PC-9 (cell line): Measurements from ENCODE around the gene AGAP2. TPM values are rescaled to one million over a fixed set of nuclear protein-coding genes. Genes with fewer than 3 reads are reported as not detected.

Source experiments
- BruUV-seq: library from RNA; stranded (reverse); fragments of 400-500 nt; replicated peaks from 2 replicates; lab custom pipeline; 2021; lab: Mats Ljungman, UMichigan
- CTCF ChIA-PET: fragments of 300-600 bp; sonication (Branson Sonifier 250); formaldehyde crosslinking; loops from one replicate; lab custom pipeline; 2022; ENCODE audit warnings: antibody characterized with exemption; lab: Charles Lee
- POLR2A ChIA-PET: fragments of 300-600 bp; sonication (Branson Sonifier 250); formaldehyde crosslinking; loops from one replicate; lab custom pipeline; 2022; ENCODE audit warnings: antibody characterized with exemption; ENCODE audit not compliant: unreplicated experiment; lab: Charles Lee
- DNase-seq, 2 experiments: peaks; one replicate each; pipeline versions ENCODE4 v3.0.0 to v3.0.0-alpha.2; 2015 to 2022; ENCODE audit warnings: mixed read lengths in 1 of 2
- H2AFZ ChIP-seq: fragments of 200-600 bp; sonication (generic); 2 replicates; pipeline ENCODE4 v1.8.1; 2017; ENCODE audit warnings: antibody characterized with exemption
- H3F3A ChIP-seq: fragments of 200-600 bp; sonication (generic); 2 replicates; pipeline ENCODE4 v1.8.1; 2017; ENCODE audit warnings: antibody characterized with exemption, mild to moderate bottlenecking, low read depth; ENCODE audit not compliant: insufficient read depth
- H3K27ac ChIP-seq: fragments of 200-600 bp; sonication (generic); 2 replicates; pipeline ENCODE4 v1.6.1; 2016; ENCODE audit warnings: mixed run types
- H3K27me3 ChIP-seq: fragments of 200-600 bp; sonication (generic); 2 replicates; pipeline ENCODE4 v1.6.1; 2016; ENCODE audit warnings: low read depth, mixed run types; ENCODE audit not compliant: insufficient read depth
- H3K36me3 ChIP-seq: fragments of 200-600 bp; sonication (generic); 2 replicates; pipeline ENCODE4 v1.6.1; 2016; ENCODE audit warnings: low read depth, mixed run types
- H3K4me1 ChIP-seq: fragments of 200-600 bp; sonication (generic); replicated peaks from 2 replicates; pipeline ENCODE4 v1.6.1; 2016; ENCODE audit warnings: mixed run types; ENCODE audit not compliant: insufficient read depth
- H3K4me2 ChIP-seq: fragments of 200-600 bp; sonication (generic); 2 replicates; pipeline ENCODE4 v1.6.1; 2017; ENCODE audit warnings: mixed run types
- H3K4me3 ChIP-seq: fragments of 200-600 bp; sonication (generic); 2 replicates; pipeline ENCODE4 v1.6.1; 2016; ENCODE audit warnings: mixed run types
- H3K79me2 ChIP-seq: fragments of 200-600 bp; sonication (generic); 2 replicates; pipeline ENCODE4 v1.6.1; 2017; ENCODE audit warnings: low read depth, mixed run types
- H3K9me2 ChIP-seq: fragments of 200-600 bp; sonication (generic); 2 replicates; pipeline ENCODE4 v1.8.1; 2017; ENCODE audit warnings: mild to moderate bottlenecking; ENCODE audit not compliant: insufficient read depth
- H3K9me3 ChIP-seq: fragments of 200-600 bp; sonication (generic); 2 replicates; pipeline ENCODE4 v1.8.1; 2016; ENCODE audit warnings: low read depth; ENCODE audit not compliant: insufficient read depth
- H4K20me1 ChIP-seq: fragments of 200-600 bp; sonication (generic); 2 replicates; pipeline ENCODE4 v1.8.1; 2017; ENCODE audit not compliant: insufficient read depth
- EZH2 ChIP-seq: fragments of 200-600 bp; sonication (generic); IDR thresholded peaks from 2 replicates; pipeline ENCODE4 v1.8.0; 2017; ENCODE audit warnings: antibody characterized with exemption, low read depth
- intact Hi-C: fragments of 100-400 bp; cut with micrococcal nuclease; formaldehyde crosslinking; loops from one replicate; pipeline ENCODE4 v1.10.0; 2022; ENCODE audit not compliant: unreplicated experiment
- total RNA-seq: library from RNA; stranded (reverse); gene quantifications from 2 replicates; pipeline ENCODE4 v1.2.3, GENCODE V29; 2021
- TF ChIP-seq, protein P1 (sequence below): fragments of 200-600 bp; sonication (generic); conservative IDR thresholded peaks from 2 replicates; pipeline ENCODE4 v1.6.1; 2017; ENCODE audit warnings: mixed run types, antibody characterized with exemption, mild to moderate bottlenecking, moderate library complexity

Gene AGAP2
- total RNA-seq, 1 experiment from 2014 or later: 0.50 TPM

DNA sequence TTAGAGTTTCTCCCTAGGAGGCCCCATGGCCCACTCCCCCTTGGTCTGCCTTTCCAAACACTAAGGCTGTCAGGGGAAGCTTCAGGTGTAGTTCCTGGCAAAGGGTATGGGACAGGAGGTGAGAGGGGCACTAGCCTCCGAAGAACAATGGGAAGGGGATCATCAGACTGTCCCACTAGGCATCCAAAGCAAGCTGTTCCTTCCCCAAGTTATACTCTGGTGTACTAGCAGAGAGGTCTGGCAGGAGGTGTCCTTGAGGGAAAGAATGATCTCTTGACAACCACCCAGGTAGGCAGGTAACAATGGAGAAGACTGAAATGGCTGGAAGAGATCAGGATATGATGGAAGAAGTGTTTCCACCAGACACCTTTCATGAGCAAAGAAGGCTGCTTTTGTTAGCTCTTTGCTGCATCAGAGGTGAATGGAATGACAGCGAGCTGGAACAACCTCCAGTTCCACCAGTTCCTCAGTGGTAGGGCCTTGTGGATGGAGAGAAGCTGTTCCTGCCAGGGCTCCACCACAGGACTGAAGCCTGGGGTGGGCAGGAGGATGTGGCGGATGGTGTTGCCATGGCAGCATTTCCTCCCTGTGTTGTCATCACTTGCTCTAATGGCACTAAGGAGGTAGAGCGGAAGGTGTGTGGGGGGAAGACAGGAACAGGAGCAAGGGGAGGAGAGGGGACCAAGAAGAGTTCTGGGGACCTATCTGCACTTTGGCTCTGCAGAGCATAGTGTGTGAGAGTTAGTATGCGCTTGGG lies 2.3 kb upstream of the AGAP2 start:
- Histone ChIP-seq H2AFZ (no peak overlapping the region), H3K36me3 (no peaks in the 10 kb centered on the region), H3K9me3 (no peaks in the 10 kb centered on the region), H3K27ac (no peak overlapping the region), H3K79me2 (peaks cover 5% of the 10 kb centered on the region), H3K4me2 (no peak overlapping the region), H4K20me1 (no peaks in the 10 kb centered on the region), H3F3A (peaks cover 12% of the 10 kb centered on the region; the same call in 1 of the 2 replicates), H3K4me3 (no peak overlapping the region), H3K27me3 (peaks cover 10% of the 10 kb centered on the region; the same call in 1 of the 2 replicates), H3K9me2 (no peaks in the 10 kb centered on the region), H3K4me1 (peaks cover 10% of the 10 kb centered on the region)
- TF ChIP-seq EZH2: no peak
- TF ChIP-seq, protein P1, sequence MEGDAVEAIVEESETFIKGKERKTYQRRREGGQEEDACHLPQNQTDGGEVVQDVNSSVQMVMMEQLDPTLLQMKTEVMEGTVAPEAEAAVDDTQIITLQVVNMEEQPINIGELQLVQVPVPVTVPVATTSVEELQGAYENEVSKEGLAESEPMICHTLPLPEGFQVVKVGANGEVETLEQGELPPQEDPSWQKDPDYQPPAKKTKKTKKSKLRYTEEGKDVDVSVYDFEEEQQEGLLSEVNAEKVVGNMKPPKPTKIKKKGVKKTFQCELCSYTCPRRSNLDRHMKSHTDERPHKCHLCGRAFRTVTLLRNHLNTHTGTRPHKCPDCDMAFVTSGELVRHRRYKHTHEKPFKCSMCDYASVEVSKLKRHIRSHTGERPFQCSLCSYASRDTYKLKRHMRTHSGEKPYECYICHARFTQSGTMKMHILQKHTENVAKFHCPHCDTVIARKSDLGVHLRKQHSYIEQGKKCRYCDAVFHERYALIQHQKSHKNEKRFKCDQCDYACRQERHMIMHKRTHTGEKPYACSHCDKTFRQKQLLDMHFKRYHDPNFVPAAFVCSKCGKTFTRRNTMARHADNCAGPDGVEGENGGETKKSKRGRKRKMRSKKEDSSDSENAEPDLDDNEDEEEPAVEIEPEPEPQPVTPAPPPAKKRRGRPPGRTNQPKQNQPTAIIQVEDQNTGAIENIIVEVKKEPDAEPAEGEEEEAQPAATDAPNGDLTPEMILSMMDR: no peak
- POLR2A ChIA-PET: interaction anchor here (0.6 to 0.7 kb wide), 2 partner anchors 19 to 282 kb away, joined by 3 read pairs; no protein-coding TSS in a partner anchor
- no peak for DNase-seq
- no TSS peak for BruUV-seq
- intact Hi-C loops: no loop called here
- CTCF ChIA-PET: no interaction called here

DNA sequence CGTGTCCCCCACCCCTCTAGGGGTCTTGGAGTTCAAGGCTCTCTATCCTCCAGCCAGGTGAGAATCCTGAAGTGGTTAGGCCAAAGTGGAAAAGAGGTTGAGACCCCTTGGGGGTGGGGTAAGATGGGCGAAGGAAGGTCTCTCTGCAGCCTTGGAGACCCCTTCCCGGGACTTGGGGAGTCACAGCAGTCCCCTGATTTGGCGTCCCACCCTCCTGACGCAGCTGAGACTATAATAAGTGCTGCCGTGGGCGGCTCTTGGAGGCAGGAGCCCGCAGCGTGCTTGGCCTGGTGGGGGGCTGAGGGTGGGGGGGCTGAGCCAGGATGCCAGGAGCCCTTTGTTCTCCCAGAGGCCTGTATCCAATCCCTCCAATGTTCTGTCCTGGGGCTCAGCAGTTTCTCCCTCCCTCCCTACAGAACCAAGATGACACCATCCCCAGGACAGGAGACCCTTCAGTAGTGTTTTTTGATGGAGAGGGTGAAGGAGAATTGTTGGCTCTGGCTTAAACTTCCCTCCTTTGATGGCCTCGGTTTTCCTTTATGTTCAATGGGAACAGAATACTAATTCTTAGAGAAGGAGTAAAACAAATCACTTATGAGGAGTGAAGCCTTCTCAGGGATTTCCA lies 1.5 kb upstream of the AGAP2 start:
- Histone ChIP-seq H3K79me2 (no peaks in the 10 kb centered on the region), H2AFZ (no peak overlapping the region), H3K27me3 (peaks cover 14% of the 10 kb centered on the region), H3K4me2 (no peak overlapping the region), H3K4me1 (peaks cover 8% of the 10 kb centered on the region; the same call in 1 of the 2 replicates), H3F3A (peaks cover 9% of the 10 kb centered on the region; the same call in 1 of the 2 replicates), H3K9me2 (no peaks in the 10 kb centered on the region), H3K9me3 (no peaks in the 10 kb centered on the region), H3K4me3 (no peak overlapping the region), H4K20me1 (no peaks in the 10 kb centered on the region), H3K36me3 (no peaks in the 10 kb centered on the region), H3K27ac (no peak overlapping the region)
- no peak for DNase-seq
- ChIA-PET CTCF (interaction anchor here (1.0 kb wide), 1 partner anchor 281 kb away, joined by 3 read pairs; the partner anchor contains the start of gene GLI1), POLR2A (no interaction called here)
- no TSS peak for BruUV-seq
- intact Hi-C loops: no loop called here
- TF ChIP-seq, protein P1: no peak
- TF ChIP-seq EZH2: no peak

DNA sequence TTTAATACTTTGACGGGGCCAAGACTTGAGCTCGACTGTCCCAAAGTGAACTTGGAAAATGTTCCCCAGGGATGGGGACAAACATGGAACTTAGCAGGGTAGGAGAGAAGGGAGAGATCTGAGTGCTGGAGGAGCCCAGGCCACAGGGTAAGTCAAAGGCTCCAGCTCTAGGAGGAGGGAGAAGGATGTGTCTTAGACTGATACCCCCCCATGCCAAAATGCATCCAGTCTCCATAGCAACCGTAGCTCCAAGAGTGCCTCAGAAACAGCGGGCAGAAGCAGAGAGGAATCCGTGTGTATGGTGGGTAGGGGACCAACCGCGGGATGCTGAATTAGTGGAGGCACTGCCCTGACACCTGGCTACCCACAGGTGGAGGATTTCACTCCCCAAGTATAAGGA lies 845 bp upstream of the AGAP2 start:
- Histone ChIP-seq H4K20me1 (no peaks in the 10 kb centered on the region), H3K36me3 (no peaks in the 10 kb centered on the region), H3K27me3 (peaks cover 14% of the 10 kb centered on the region), H2AFZ (no peak overlapping the region), H3K4me2 (no peak overlapping the region), H3K79me2 (no peaks in the 10 kb centered on the region), H3K9me3 (no peaks in the 10 kb centered on the region), H3F3A (peaks cover 9% of the 10 kb centered on the region; the same call in 1 of the 2 replicates), H3K4me3 (no peak overlapping the region), H3K4me1 (peaks cover 8% of the 10 kb centered on the region; the same call in 1 of the 2 replicates), H3K9me2 (no peaks in the 10 kb centered on the region), H3K27ac (no peak overlapping the region)
- no TSS peak for BruUV-seq
- no peak for DNase-seq
- intact Hi-C loops: no loop called here
- POLR2A ChIA-PET: interaction anchor here (0.7 kb wide), 1 partner anchor 12 kb away, joined by 10 read pairs; no protein-coding TSS in a partner anchor
- TF ChIP-seq, protein P1: no peak
- no peak for TF ChIP-seq EZH2
- CTCF ChIA-PET: interaction anchor here (1.0 kb wide), 1 partner anchor 280 kb away, joined by 3 read pairs; the partner anchor contains the start of gene GLI1
